ENCODE measurements around the gene ENKD1.
A peak's percentile ranks its signal among the peaks of the same experiment; 100 is the strongest.

The ENKD1 gene, protein sequence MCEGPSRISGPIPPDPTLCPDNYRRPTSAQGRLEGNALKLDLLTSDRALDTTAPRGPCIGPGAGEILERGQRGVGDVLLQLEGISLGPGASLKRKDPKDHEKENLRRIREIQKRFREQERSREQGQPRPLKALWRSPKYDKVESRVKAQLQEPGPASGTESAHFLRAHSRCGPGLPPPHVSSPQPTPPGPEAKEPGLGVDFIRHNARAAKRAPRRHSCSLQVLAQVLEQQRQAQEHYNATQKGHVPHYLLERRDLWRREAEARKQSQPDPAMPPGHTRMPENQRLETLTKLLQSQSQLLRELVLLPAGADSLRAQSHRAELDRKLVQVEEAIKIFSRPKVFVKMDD

DNA sequence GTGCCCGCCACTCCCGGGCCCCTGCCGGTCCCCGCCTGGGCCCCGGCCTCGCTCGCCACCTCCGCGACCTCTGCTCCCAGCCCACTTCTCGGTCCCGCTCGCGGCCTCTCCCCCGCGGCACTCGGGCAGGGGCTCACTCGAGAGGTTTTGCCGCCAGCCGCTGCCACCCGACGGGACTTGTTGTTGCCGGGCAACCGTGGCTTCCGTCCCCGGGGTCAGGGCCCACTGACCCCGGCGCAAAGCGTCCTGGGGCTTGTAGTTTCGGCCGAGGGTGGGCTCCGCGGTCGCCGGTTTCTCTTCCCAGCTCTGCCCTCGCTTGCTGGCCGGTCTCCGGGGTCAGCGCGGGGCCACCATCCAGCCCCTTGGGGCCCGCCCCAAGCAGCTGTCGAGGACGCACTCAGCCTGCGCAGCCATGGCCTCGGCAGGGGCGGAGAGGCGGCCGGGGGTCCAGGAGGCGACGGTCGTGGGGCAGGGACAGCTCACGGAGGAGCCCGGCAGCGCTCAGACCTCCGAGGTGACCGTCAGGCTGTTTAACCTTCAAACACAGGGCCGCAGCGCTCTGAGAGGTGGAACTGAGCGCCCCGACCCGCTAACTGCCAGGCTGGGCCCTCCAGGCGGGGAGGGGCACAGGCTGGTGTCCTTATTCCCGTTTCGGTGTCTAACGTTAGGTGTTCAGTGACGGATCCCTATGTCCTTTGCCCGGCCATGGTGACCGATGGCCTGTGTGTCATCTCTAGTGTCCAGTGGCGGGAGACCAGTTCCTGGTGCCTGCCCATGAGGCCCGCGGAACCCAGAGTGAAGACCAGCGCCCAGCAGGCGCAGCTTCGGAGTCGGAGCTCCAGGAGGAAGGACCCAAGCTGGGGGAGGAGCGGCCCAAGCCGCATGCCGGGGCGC, at the start of gene ENKD1, which contains the start of gene C16orf86:
ENKD1 (minus strand) TSS at position 192 of the 894 bp plus-strand sequence. CDS start 308 bp downstream, outside the sequence.
C16orf86 (plus strand) TSS at position 256 of the 894 bp plus-strand sequence; CDS start at position 413, 157 bp downstream.
- TF ChIP-seq, protein P1, sequence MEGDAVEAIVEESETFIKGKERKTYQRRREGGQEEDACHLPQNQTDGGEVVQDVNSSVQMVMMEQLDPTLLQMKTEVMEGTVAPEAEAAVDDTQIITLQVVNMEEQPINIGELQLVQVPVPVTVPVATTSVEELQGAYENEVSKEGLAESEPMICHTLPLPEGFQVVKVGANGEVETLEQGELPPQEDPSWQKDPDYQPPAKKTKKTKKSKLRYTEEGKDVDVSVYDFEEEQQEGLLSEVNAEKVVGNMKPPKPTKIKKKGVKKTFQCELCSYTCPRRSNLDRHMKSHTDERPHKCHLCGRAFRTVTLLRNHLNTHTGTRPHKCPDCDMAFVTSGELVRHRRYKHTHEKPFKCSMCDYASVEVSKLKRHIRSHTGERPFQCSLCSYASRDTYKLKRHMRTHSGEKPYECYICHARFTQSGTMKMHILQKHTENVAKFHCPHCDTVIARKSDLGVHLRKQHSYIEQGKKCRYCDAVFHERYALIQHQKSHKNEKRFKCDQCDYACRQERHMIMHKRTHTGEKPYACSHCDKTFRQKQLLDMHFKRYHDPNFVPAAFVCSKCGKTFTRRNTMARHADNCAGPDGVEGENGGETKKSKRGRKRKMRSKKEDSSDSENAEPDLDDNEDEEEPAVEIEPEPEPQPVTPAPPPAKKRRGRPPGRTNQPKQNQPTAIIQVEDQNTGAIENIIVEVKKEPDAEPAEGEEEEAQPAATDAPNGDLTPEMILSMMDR (conservative IDR thresholded peaks at IDR 0.05; ENCODE audit: low read depth, low read length): no peak
- DNase-seq (ENCODE audit: low read depth): no peak
- H3K4me3 ChIP-seq (ENCODE audit: low read length): peak within 1 kb of the TSS; percentile 58

DNA sequence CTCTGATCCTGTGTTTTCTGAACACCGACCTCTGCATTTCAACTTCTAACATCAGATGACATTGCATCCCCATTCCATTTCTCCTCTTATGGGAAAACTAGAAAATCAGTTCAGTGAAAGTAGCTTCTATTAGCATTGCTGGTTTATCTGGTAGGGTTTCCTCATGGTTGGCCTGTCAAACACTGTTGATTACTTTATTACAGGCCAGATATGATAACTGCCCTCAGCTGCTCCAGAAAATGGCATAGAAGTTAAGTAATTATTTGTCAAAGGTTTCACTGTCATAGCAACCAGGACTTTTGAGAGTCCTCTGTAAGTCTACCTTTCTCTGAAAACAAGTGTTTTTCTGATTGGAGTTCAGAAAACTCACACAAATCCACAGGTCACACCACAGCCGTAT, 49.5 kb upstream of the ENKD1 start:
- TF ChIP-seq, protein P1 (conservative IDR thresholded peaks at IDR 0.05; ENCODE audit: low read depth, low read length): no peak
- DNase-seq (ENCODE audit: low read depth): no peak
- H3K4me3 ChIP-seq (ENCODE audit: low read length): no peak overlapping the region

DNA sequence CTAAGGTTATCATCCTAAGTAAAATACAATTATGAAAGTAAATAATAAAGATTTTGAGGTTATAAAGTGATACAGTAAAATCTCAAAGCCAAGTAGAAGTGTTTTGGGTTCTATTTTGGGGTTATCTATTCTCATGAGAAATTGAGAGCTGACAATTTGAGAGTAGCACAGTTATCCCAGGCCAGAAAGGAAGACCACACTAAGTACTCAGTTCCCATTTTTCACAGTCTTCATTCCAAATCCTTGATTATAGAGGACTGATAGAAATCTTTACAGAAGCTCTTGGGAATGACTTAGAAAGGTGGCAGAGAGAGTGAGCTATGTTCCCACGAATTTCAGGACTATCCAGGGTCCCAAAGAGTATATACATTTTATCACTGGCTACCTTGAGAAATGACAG, 48.0 kb upstream of the ENKD1 start:
- DNase-seq (ENCODE audit: low read depth): no peak
- no peak overlapping the region for H3K4me3 ChIP-seq (ENCODE audit: low read length)
- TF ChIP-seq, protein P1 (conservative IDR thresholded peaks at IDR 0.05; ENCODE audit: low read depth, low read length): no peak

DNA sequence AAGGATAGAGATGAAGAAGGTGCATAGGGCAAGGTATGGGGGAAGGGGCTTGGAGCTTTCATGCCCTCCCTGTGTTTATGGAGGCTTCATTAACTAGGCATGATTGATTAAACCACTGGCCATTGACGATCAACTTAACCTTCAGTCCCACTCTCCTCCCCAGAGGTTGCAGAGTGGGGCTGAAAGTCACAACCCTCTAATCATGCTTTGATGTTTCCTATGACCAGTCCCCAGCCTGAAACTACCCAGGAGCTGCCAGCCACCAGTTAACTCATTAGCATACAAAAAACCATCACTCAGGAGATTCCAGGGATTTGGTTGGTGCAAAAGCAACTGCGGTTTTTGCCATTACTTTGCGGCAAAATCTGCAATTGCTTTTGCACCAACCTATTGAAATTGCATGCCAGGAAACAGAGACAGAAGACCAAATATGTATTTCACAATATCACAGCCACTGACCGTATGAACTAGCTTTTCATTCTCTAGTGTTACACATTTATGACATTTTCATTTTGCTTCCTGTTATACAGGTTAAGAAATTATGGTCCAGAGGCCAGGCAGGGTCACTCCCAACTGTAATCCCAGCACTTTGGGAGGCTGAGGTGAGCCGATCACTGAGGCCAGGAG, 47.2 kb upstream of the ENKD1 start:
- DNase-seq (ENCODE audit: low read depth): no peak
- no peak overlapping the region for H3K4me3 ChIP-seq (ENCODE audit: low read length)
- TF ChIP-seq, protein P1 (conservative IDR thresholded peaks at IDR 0.05; ENCODE audit: low read depth, low read length): no peak

DNA sequence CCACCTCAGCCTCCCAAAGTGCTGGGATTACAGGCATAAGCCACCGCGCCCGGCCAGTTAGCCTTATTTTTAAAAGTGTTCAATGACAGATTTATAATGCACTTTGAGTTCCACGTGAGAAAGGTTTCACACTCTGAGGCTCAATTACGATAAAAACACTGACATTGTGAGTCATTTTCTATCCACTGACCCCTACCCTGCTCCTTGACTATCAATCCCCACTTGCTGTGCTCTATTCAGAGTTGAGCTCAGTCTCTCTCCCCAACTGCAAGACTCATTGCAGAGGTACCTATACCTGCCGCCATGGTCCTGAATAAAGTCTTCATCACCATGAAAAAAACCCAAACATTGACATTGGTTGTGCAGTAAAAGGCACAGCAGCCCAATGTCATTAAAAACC, 44.1 kb upstream of the ENKD1 start:
- DNase-seq (ENCODE audit: low read depth): no peak
- H3K4me3 ChIP-seq (ENCODE audit: low read length): no peak overlapping the region
- TF ChIP-seq, protein P1 (conservative IDR thresholded peaks at IDR 0.05; ENCODE audit: low read depth, low read length): no peak

DNA sequence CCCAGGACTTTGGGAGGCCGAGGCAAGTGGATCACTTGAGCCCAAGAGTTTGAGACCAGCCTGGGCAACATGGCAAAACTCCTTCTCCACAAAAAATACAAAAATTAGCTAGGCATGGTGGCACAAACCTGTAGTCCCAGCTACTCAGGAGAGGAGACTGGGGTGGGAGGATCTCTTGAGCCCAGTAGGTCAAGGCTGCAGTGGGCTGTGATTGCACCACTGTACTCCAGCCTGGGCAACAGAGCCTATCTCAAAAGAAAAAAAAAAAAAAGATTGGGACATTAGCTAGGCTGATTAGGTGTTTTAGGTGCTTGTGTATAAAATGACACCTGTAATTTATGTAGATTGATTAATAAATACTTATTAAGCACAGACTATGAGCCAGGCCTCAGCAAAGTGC, 42.5 kb upstream of the ENKD1 start:
- DNase-seq (ENCODE audit: low read depth): no peak
- H3K4me3 ChIP-seq (ENCODE audit: low read length): no peak overlapping the region
- TF ChIP-seq, protein P1 (conservative IDR thresholded peaks at IDR 0.05; ENCODE audit: low read depth, low read length): no peak

Data from retinal pigment epithelial cell (primary cell).